Peyer's patch (tissue), 4 donors: ENCODE data around the gene JAZF1.

Experiments
- POLR2A ChIP-seq, 2 donors: fragments of 450-650 bp; IDR thresholded peaks; one replicate each; pipeline ENCODE4 v1.5.1; 2017; ENCODE audit warnings: antibody characterized with exemption in 2 of 2, mild to moderate bottlenecking in 2 of 2, moderate library complexity in 2 of 2
- TF ChIP-seq, protein P1 (sequence below), 6 experiments: fragments of 450-650 bp in 4 of 6; fragments of 200-600 bp in 2 of 6; sonication (generic) in 1 of 6; IDR thresholded peaks; one replicate each; pipeline ENCODE4 v1.5.1; 2017 to 2019; ENCODE audit warnings: antibody characterized with exemption in 6 of 6, mild to moderate bottlenecking in 3 of 6, moderate library complexity in 1 of 6

DNA sequence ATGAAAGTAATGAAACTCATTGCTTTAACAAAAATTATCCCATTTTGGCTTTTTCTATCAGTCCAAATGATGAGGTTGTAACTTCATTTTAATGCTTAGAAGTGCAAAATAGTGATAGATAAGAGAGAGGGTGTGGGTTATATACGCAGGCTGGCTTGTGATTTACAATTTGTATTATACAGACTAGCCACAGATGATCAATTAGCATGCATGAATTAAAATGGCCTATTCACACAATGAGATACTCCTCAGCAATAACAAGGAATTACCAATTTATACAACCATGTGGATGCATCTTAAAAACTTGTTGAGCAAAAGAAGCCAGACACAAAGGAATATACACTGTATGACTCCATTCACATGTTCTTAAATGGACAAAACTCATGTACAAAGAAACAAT, 45.4 kb upstream of the JAZF1 start:
- TF ChIP-seq, protein P1, sequence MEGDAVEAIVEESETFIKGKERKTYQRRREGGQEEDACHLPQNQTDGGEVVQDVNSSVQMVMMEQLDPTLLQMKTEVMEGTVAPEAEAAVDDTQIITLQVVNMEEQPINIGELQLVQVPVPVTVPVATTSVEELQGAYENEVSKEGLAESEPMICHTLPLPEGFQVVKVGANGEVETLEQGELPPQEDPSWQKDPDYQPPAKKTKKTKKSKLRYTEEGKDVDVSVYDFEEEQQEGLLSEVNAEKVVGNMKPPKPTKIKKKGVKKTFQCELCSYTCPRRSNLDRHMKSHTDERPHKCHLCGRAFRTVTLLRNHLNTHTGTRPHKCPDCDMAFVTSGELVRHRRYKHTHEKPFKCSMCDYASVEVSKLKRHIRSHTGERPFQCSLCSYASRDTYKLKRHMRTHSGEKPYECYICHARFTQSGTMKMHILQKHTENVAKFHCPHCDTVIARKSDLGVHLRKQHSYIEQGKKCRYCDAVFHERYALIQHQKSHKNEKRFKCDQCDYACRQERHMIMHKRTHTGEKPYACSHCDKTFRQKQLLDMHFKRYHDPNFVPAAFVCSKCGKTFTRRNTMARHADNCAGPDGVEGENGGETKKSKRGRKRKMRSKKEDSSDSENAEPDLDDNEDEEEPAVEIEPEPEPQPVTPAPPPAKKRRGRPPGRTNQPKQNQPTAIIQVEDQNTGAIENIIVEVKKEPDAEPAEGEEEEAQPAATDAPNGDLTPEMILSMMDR (IDR thresholded peaks at IDR 0.05), result no peak
- TF ChIP-seq POLR2A (IDR thresholded peaks at IDR 0.05), result no peak
